Tibial nerve (tissue), 4 donors: ENCODE results near the gene ZRSR2. TPM values are rescaled to one million over a fixed set of nuclear protein-coding genes. Genes with fewer than 3 reads are reported as not detected.

Experiments used
- DNase-seq, 2 donors: peaks; one replicate each; pipeline ENCODE4 v3.0.0-alpha.2; 2019; ENCODE audit warnings: low spot score in 2 of 2
- H3K27ac ChIP-seq, 4 donors: fragments of 200-600 bp; sonication (generic) in 3 of 4; one replicate each; pipeline ENCODE4 v1.5.1; 2017 to 2019; ENCODE audit warnings: mild to moderate bottlenecking in 1 of 4
- H3K27me3 ChIP-seq, 2 donors: fragments of 200-600 bp; sonication (generic) in 1 of 2; one replicate each; pipeline versions ENCODE4 v1.5.1 to v1.6.0; 2017 to 2019
- H3K36me3 ChIP-seq, 3 donors: fragments of 200-600 bp; sonication (generic); one replicate each; pipeline ENCODE4 v1.5.1; 2018 to 2019
- H3K4me1 ChIP-seq, 4 donors: fragments of 200-600 bp; sonication (generic) in 3 of 4; one replicate each; pipeline ENCODE4 v1.5.1; 2017 to 2019
- H3K4me3 ChIP-seq, 4 donors: fragments of 200-600 bp; sonication (generic) in 3 of 4; one replicate each; pipeline ENCODE4 v1.5.1; 2017 to 2019; ENCODE audit warnings: mild to moderate bottlenecking in 1 of 4, moderate library complexity in 1 of 4
- H3K9me3 ChIP-seq, 4 donors: fragments of 200-600 bp; sonication (generic) in 3 of 4; one replicate each; pipeline ENCODE4 v1.5.1; 2017 to 2019
- CTCF ChIP-seq, 5 experiments: fragments of 200-600 bp in 3 of 5; fragments of 450-650 bp in 2 of 5; sonication (generic) in 3 of 5; IDR thresholded peaks; one replicate each; pipeline ENCODE4 v1.5.1; 2016 to 2019; ENCODE audit warnings: antibody characterized with exemption in 5 of 5, mild to moderate bottlenecking in 3 of 5, moderate library complexity in 2 of 5
- EP300 ChIP-seq, 2 donors: sonication (generic); formaldehyde crosslinking; IDR thresholded peaks; one replicate each; pipeline ENCODE4 v1.6.1; 2017; ENCODE audit warnings: antibody characterized with exemption in 2 of 2, mild to moderate bottlenecking in 1 of 2
- POLR2A ChIP-seq, 2 donors: fragments of 450-650 bp; IDR thresholded peaks; one replicate each; pipeline ENCODE4 v1.6.1; 2017; ENCODE audit warnings: antibody characterized with exemption in 2 of 2, mild to moderate bottlenecking in 2 of 2, moderate library complexity in 2 of 2
- WGBS, 2 donors: methylation state at CpG; one replicate each; pipeline ENCODE4 v1.1.5; 2018; 5-methylcytosine and 5-hydroxymethylcytosine counted together
- total RNA-seq, 4 donors: library from RNA; depleted of rRNA; stranded (reverse); fragments of >200 nt; gene quantifications; one replicate each; pipeline ENCODE4 v1.1.0, GENCODE V29; 2016

The ZRSR2 gene
- total RNA-seq, 4 donors from 2014 or later = 2.4 to 12.8 (median 9.3) TPM

GRCh38 chrX:15815779-15816437 lies 25.6 kb downstream of the ZRSR2 start:
- Histone ChIP-seq H3K9me3 (no peaks in the 10 kb centered on the region), H3K4me1 (no peaks in the 10 kb centered on the region), H3K4me3 (no peak overlapping the region), H3K27ac (no peak overlapping the region), H3K27me3 (no peaks in the 10 kb centered on the region), H3K36me3 (peaks cover 0 to 27% (median 2%) of the 10 kb centered on the region in 3 donors)
- no peak for TF ChIP-seq POLR2A (IDR thresholded peaks at IDR 0.05)
- TF ChIP-seq CTCF (IDR thresholded peaks at IDR 0.05) = peak in 2 of 5 experiments; percentile 10 to 19
- WGBS, 2 donors = 67 to 78% methylated on average over 10 of the region's 10 CpGs
- DNase-seq = no peak

- Histone ChIP-seq H3K4me3 (no peak overlapping the region), H3K9me3 (no peaks in the 10 kb centered on the region), H3K27me3 (no peaks in the 10 kb centered on the region), H3K27ac (no peak overlapping the region), H3K4me1 (no peaks in the 10 kb centered on the region), H3K36me3 (peaks cover 0 to 24% (median 2%) of the 10 kb centered on the region in 3 donors)
- DNase-seq = no peak
- 56 to 76% methylated on average over 1 of the region's 1 CpG for WGBS, 2 donors
- TF ChIP-seq POLR2A (IDR thresholded peaks at IDR 0.05) (no peak), EP300 (IDR thresholded peaks at IDR 0.05) (no peak), CTCF (IDR thresholded peaks at IDR 0.05) (no peak)
These were observed 26.1 kb downstream of the ZRSR2 start for GRCh38 chrX:15816438-15816809.

GRCh38 chrX:15816886-15817285 lies 26.6 kb downstream of the ZRSR2 start:
- Histone ChIP-seq H3K27me3 (no peaks in the 10 kb centered on the region), H3K4me3 (no peak overlapping the region), H3K4me1 (no peaks in the 10 kb centered on the region), H3K27ac (no peak overlapping the region), H3K9me3 (no peaks in the 10 kb centered on the region), H3K36me3 (peaks cover 0 to 19% (median 2%) of the 10 kb centered on the region in 3 donors)
- no peak for TF ChIP-seq POLR2A (IDR thresholded peaks at IDR 0.05)
- no peak for TF ChIP-seq CTCF (IDR thresholded peaks at IDR 0.05)
- no peak for TF ChIP-seq EP300 (IDR thresholded peaks at IDR 0.05)
- WGBS, 2 donors = 45 to 69% methylated on average over 4 of the region's 4 CpGs
- DNase-seq = no peak

GRCh38 chrX:15820106-15821073 lies 30.1 kb downstream of the ZRSR2 start:
- no peaks in the 10 kb centered on the region for H3K9me3 ChIP-seq
- 47 to 67% methylated on average over 14 of the region's 14 CpGs for WGBS, 2 donors
- no peaks in the 10 kb centered on the region for H3K4me1 ChIP-seq
- DNase-seq = no peak
- no peak overlapping the region for H3K27ac ChIP-seq
- no peak overlapping the region for H3K4me3 ChIP-seq
- H3K36me3 ChIP-seq = peaks cover 0 to 20% (median 2%) of the 10 kb centered on the region in 3 donors
- H3K27me3 ChIP-seq = no peaks in the 10 kb centered on the region
- no peak for TF ChIP-seq EP300 (IDR thresholded peaks at IDR 0.05)

- H3K36me3 ChIP-seq = peaks cover 0 to 7% (median 0%) of the 10 kb centered on the region in 3 donors
- no peaks in the 10 kb centered on the region for H3K27me3 ChIP-seq
- no peak overlapping the region for H3K27ac ChIP-seq
- no peaks in the 10 kb centered on the region for H3K4me1 ChIP-seq
- no peak for DNase-seq
- H3K4me3 ChIP-seq = no peak overlapping the region
- WGBS, 2 donors = 92 to 94% methylated on average over 18 to 23 of the region's 23 CpGs
- no peaks in the 10 kb centered on the region for H3K9me3 ChIP-seq
- TF ChIP-seq CTCF (IDR thresholded peaks at IDR 0.05) = no peak
- TF ChIP-seq EP300 (IDR thresholded peaks at IDR 0.05) = no peak
- no peak for TF ChIP-seq POLR2A (IDR thresholded peaks at IDR 0.05)
These were observed 32.6 kb downstream of the ZRSR2 start for GRCh38 chrX:15822922-15823321.
